Measurements from ENCODE around the gene KCNK1.
"Not testable (repeated sequence)": the region's sequence is repeated elsewhere in the genome, so short reads cannot be mapped to it uniquely, and the experiment has no call there.

Gene KCNK1

GRCh38 chr1:233607252-233608119 lies 6.4 kb upstream of the KCNK1 start:
- DNase-seq (ENCODE audit: low spot score): no peak

GRCh38 chr1:233608988-233609387 lies 4.9 kb upstream of the KCNK1 start:
- no peak for DNase-seq (ENCODE audit: low spot score)

- DNase-seq (ENCODE audit: low spot score): no peak
These were observed 4.0 kb upstream of the KCNK1 start for GRCh38 chr1:233609926-233610325.

- no peak for DNase-seq (ENCODE audit: low spot score)
These were observed 3.3 kb upstream of the KCNK1 start for GRCh38 chr1:233610628-233611027.

GRCh38 chr1:233611363-233611762 lies 2.5 kb upstream of the KCNK1 start:
- not testable (repeated sequence) for DNase-seq (ENCODE audit: low spot score)

GRCh38 chr1:233614173-233614742 lies 352 bp downstream of the KCNK1 start:
- DNase-seq (ENCODE audit: low spot score): no peak

- no peak for DNase-seq (ENCODE audit: low spot score)
These were observed 1.0 kb downstream of the KCNK1 start for GRCh38 chr1:233614743-233615521.

GRCh38 chr1:233615571-233615970 lies 1.7 kb downstream of the KCNK1 start:
- no peak for DNase-seq (ENCODE audit: low spot score)

- no peak for DNase-seq (ENCODE audit: low spot score)
These were observed 3.1 kb downstream of the KCNK1 start for GRCh38 chr1:233617025-233617424.

GRCh38 chr1:233619414-233619813 lies 5.5 kb downstream of the KCNK1 start:
- not testable (repeated sequence) for DNase-seq (ENCODE audit: low spot score)

- DNase-seq (ENCODE audit: low spot score): no peak
These were observed 6.2 kb downstream of the KCNK1 start for GRCh38 chr1:233620065-233620464.

GRCh38 chr1:233621923-233622322 lies 8.0 kb downstream of the KCNK1 start:
- DNase-seq (ENCODE audit: low spot score): no peak

GRCh38 chr1:233624289-233624688 lies 10.4 kb downstream of the KCNK1 start:
- DNase-seq (ENCODE audit: low spot score): no peak

- no peak for DNase-seq (ENCODE audit: low spot score)
These were observed 11.2 kb downstream of the KCNK1 start for GRCh38 chr1:233625087-233625486.

- no peak for DNase-seq (ENCODE audit: low spot score)
These were observed 11.6 kb downstream of the KCNK1 start for GRCh38 chr1:233625510-233625981.

GRCh38 chr1:233627376-233627775 lies 13.5 kb downstream of the KCNK1 start:
- peak; percentile 35 for DNase-seq (ENCODE audit: low spot score)

- peak; percentile 42 for DNase-seq (ENCODE audit: low spot score)
These were observed 13.9 kb downstream of the KCNK1 start for GRCh38 chr1:233627823-233628222.

GRCh38 chr1:233629305-233629935 lies 15.5 kb downstream of the KCNK1 start:
- no peak for DNase-seq (ENCODE audit: low spot score)

- no peak for DNase-seq (ENCODE audit: low spot score)
These were observed 18.0 kb downstream of the KCNK1 start for GRCh38 chr1:233631810-233632405.

GRCh38 chr1:233632436-233632835 lies 18.5 kb downstream of the KCNK1 start:
- no peak for DNase-seq (ENCODE audit: low spot score)

GRCh38 chr1:233635765-233636502 lies 22.0 kb downstream of the KCNK1 start:
- no peak for DNase-seq (ENCODE audit: low spot score)

All from activated CD4-positive, alpha-beta T cell treated with anti-CD3 and anti-CD28 coated beads, Interleukin-2, Interleukin-4, amounts not matched to agents 100 ng/mL and 50 ng/mL, durations not matched to agents 16 hours and 8 hours (primary cell).